Gastrocnemius medialis (tissue), 4 donors: ENCODE results near the gene BEST1.

ENCODE experiments used
- CTCF ChIP-seq, 5 experiments: fragments of 450-650 bp in 3 of 5; fragments of 200-600 bp in 2 of 5; sonication (generic) in 2 of 5; IDR thresholded peaks in 4 of 5; conservative IDR thresholded peaks in 1 of 5; 1 replicate in 4 of 5; 2 replicates in 1 of 5; pipeline ENCODE4 v1.5.1; 2016 to 2019; ENCODE audit warnings: antibody characterized with exemption in 5 of 5, mild to moderate bottlenecking in 3 of 5, moderate library complexity in 3 of 5
- POLR2A ChIP-seq, 2 donors: fragments of 450-650 bp; IDR thresholded peaks; one replicate each; pipeline ENCODE4 v1.6.1; 2017; ENCODE audit warnings: antibody characterized with exemption in 2 of 2, mild to moderate bottlenecking in 2 of 2, moderate library complexity in 2 of 2

- no peak for TF ChIP-seq CTCF (IDR thresholded peaks at IDR 0.05 in 4 of 5, conservative IDR thresholded peaks at IDR 0.05 in 1 of 5)
- TF ChIP-seq POLR2A (IDR thresholded peaks at IDR 0.05) = no peak
Measured at GRCh38 chr11:61906522-61906909, 43.6 kb upstream of the BEST1 start.
